HG03045 (cell line): ENCODE measurements around the gene PRKCA.
"Not testable (repeated sequence)": the region's sequence is repeated elsewhere in the genome, so short reads cannot be mapped to it uniquely, and the experiment has no call there.

Source experiments
- ATAC-seq: cut with Tn5 transposase; IDR thresholded peaks from one replicate; pipeline ENCODE4 v1.9.1; 2021; ENCODE audit warnings: mild to moderate bottlenecking, moderate library complexity; ENCODE audit not compliant: unreplicated experiment

Gene PRKCA

DNA sequence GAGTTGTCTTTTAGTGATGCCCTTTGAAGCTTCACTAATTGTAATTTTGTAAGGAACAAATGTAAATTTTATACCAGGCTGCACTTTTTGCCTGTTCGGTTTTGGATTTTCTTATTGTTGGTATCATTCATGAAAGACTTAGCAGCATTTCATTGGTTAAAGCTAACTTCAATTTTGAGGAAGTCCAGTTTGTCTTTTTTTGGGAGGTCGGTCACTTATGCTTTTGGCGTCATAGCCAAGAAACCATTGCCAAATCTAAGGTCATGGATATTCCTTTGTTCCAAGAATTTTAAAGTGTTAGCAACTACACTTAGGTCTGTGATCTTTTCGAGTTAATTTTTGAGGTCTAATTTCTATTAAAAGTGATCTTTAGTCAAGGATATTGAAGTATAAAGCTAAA is 77.1 kb downstream of the PRKCA start:
- no peak for ATAC-seq

DNA sequence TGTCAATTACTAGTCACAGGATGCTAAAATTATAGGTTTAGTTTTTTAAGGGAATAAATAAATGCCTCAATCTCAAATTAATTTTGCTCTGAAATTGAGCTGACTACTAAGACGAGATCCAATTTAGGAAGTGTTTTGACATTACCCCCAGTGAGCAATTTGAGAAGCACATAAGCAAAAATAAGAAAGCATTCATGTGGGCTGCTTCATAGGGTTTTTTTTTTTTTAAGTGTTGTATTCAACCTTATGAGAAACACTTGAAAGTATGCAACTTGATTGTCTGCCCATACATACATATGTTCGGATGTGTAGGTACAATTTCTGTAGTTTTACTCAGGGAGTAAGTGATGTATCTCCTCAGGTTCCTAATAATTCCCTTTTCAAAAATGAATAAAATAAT is 77.6 kb downstream of the PRKCA start:
- ATAC-seq: no peak

DNA sequence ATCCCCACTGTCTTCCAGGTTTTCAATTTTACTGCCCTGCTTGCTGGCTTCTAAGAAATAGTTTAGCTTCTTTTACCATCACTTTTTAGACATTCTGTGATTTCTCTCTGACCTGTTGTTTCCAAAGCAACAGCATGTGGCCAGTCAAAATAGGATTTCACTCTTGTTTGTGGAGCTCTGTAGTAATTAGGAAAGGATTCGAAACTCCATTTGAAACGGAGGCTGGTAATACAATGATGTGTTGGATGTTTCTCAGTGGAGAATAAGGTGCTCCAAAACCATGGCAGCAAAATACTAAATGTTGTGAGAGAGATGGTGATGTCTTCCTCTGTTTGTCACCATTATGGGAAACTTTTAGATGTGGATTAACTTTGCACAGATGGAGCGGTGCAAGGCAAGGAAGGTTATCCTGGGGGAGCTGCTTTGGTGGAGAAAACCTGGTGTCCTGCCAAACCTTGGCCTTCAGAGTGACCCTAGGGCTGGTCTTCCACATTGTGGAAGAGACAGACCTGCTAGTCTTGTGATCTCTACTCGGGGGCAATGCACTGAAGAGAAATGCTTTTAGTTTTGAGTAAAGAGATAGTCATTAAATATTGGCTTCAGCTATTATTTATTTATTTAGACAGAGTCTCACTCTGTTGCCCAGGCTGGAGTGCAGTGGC is 79.4 kb downstream of the PRKCA start:
- ATAC-seq: no peak

DNA sequence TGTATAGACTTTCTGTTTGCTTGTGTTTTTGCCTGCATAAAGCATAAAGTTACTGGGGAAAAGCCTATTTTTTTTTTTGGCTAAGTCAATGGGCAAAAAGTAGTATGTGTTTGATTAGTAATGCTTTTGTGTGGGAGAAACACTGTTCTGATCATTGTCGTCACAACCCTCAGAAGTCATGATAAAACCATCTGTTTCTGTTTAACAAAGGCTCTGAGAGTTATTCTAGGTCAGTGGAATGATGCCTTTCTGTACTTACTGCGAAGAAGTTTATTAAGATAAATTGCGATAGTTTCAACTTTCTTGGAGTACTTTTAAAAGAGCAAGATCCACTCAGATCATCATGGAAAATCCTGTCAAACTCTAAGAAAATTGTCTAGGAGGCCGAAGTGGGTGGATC is 80.9 kb downstream of the PRKCA start:
- no peak for ATAC-seq

DNA sequence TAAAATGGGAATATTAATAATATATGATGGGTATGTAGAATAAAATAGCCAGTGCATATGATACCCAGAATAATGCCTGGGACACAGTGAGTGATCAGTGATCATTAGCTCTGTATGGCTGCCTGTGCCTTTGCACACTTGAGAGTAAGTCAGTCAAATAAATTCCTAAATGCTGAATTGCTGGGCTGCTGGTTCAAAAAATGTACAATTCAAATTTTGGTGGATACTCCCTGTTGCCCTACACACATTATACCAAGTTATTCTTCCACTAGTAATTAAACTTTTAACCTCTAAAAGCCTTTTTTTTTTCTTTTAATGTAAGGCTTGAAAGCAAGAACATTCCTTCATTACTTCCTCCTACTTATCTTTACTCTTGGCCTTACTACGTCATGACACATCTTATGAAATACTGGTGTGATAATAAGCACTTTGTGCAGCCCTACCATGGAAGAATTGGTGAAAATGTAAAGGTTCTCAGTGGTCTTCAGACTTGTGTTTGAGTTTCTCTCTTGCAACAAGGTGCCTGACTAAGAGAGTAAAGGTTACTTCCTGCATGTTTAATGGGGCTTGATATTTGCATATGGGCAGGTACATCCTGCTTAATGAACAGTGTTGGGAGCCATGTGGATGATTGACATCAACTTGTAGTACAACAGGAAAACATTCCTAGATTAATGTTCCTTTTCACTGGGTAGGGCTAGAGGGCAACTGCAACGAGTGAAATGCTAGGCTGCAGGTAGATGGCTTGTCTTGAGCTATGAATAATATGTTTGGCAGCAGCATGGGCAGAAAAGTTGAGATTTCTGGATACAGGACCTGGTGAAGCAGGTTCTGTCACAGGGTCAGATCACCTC is 84.3 kb downstream of the PRKCA start:
- ATAC-seq: no peak

DNA sequence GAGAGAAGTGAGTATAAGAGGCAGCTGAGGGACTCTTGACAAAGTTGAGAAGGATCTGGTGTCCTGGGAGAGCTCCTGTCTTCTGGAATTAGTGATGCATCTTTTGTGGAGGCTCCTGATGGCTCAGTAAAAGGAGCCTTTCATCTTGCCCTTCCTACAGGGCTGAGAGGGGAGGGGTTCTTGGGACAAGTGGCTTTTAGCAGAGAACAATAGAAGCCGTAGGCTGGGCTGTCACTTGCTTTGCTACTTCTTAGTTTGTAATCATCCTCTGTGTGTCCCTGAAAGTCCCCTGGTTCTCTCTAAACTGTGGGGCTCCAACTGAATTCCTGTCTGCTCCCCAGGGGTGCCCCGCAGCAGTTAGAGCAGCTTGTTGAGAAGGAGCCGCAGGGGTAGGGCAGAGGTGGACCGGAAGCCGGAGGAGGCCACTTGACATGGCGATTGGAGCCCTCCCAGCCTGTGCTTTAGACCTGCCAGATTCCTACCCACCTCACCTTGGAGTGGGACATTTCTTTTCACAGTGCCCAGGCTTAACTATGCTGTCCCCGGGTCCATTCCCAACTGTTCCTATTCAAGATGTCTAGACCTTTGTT is 85.1 kb downstream of the PRKCA start:
- ATAC-seq: no peak

DNA sequence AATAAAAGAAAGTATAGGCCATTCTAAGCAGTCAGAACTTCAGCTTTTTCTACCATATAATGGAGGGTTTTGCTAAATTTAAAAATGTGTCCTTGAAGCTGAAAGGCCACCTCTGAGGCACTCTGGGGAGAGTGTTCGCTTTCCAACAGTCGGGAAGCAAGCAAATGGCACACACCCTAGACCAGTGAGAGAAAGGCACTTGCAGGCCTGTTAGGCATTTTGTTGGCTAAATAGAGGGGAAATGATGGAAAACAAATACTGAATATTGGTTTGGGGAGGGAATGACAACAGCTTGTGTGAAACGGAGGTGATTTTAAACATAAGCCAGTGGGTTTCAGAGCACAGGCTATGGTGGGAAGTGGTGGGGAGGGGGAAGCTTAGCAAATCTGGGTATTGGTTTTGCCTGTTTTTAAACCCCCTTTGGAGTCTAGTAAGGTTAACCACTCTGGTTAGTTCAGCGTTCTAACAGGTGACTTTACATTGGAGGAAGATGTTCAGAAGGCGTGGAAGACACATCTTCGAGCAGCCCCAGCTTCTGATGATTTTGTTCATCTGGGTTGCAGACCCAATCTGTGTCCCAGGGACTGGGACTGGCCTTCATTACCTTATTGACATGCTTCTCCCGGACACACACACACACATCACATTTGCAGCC is 90.5 kb downstream of the PRKCA start:
- ATAC-seq: no peak

DNA sequence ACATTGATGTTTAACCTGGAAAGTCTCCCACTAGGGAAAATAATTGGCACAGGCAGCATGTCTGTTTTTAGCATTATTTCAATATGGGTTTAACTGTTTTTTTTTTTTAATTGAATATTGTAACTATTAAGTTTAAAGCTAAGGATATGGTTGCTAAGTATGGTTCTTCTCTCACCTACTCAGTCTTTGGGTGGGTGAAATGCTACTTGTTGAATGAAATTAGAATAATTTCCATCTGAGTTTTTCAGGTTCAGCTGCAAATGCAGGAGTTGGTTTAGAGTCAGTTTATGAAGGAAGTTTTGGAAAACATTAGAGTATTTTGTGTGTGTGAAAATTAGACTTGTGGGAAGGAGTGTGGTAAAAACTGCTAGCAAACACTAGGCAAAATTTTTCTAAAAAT is 93.5 kb downstream of the PRKCA start:
- no peak for ATAC-seq

DNA sequence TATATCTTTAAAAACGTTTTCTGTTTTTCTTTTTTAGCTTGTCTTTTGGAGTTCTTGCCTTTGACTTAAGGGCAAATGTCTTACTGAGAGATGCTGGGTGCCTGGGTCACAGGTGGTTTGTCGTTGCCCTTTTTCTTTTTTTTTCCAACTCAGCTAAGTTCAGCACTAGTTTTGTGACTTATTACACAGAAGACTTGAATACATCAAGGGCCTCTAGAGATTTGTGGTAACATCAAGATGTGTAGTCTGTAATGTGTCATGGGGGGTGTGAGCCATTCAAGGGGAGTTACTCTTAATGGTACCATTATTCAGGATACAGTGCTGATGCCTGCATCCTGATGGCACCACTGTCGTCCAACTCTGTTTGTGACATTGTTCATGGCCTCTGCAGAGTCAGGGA is 95.1 kb downstream of the PRKCA start:
- no peak for ATAC-seq

DNA sequence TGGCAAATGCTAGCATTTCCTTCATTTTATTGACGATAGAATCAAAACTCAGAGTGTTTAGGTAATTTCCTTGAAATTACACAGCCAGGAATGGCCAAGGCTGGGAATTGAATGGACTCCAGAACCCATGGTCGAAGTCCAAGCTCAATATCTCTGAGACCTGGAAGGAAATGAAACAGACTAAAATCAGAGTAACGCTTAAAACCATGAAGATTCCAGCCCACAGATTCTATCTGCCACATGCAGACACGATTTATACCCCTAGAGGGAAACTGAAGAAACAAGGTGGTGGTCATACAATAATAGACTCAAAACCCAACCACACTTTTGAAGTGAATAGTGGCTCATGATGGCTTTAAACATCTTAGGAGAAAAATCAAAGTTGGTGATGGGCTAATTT is 95.6 kb downstream of the PRKCA start:
- no peak for ATAC-seq

DNA sequence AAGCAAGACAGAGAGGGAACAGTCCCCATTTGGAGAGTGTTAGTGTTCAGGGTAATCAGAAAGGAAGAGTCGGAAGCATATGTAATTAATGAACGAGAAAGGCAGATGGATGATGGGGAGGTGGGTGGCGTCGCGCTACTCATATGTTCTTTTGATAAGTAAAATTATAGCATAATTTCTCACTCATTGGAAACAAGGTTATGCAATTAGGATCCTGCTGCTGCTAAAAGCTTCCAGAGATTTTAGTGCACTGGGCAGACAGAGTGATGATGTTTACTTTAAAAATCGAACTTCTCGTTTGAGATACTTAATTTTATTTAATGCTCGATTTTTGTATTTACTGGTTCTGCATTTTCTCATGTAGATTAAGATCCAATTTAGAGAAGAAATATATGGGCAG is 96.2 kb downstream of the PRKCA start:
- ATAC-seq: no peak

DNA sequence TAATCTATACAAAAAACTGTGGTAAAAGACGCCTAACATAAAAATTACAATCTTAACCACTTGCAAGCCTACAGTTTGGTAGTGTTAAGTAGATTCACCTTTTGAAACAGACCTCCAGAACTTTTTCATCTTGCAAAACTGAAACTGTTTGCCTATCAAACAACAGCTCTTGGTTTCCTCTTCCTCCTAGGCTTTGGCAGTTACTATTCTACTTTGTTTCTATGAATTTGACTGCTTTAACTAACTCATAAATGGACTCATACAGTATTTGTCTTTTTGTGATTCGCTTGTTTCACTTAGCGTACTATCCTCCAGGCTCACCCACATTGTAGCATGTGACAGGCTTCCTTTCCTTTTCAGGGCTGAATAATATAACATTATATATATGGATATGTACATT is 97.0 kb downstream of the PRKCA start:
- no peak for ATAC-seq

DNA sequence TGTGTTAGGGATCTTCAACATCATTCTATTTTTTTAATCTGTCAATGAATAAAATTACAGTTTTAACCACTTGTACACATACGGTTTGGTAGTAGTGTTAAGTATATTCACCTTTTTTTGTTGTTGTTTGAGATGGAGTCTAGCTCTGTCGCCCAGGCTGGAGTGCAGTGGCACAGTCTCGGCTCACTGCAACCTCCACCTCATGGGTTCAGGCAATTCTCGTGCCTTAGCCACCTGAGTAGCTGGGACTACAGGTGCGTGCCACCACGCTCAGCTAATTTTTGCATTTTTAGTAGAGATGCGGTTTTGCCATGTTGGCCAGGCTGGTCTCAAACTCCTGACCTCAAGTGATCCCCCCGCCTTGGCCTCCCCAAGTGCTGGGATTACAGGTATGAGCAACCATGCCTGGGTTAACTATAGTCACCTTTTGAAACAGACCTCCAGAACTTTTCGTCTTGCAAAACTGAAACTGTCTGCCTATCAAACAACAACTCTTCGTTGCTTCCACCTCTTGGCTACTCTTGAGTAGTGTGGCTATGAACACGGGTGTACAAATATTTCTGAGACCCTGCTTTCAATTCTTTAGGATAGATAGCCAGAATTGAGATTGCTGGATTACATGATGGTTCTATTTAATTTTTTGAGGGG is 97.8 kb downstream of the PRKCA start:
- ATAC-seq: not testable (repeated sequence)

DNA sequence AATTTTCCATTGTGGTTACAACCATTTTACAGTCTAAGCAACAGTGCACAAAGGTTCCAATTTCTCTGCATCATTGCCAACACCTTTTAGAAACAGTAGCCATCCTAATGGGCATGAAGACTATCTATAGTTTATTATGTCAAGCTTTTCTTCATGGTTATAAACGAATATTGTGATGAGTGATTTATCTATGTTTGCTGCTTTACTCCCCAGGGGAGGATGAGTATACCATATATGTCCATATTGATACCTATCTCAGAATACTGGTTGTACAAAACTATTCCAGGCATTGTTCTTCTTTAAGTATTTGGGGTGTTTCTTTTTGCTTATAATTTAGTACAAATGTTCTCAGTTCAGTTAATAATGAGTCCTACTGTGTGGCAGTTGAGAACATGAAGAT is 98.3 kb downstream of the PRKCA start:
- no peak for ATAC-seq

DNA sequence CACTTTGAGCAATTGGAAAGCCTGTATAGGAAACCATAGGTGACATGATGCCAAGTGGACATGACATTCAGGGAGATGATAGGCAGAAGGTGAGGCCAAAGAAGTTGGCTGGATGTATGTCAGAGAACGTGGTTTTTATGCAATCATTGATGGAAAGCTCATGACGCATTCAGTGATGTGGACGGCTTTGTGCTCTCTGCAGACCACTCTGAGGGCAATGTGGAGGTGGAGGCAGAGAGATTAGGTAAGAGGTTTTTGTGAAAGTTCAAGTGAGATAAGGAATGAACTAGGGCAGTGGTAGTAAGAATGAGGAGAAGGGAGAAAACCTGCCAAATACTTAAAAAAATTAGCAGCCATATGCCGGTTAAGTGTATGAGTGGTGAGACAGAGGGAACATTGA is 99.0 kb downstream of the PRKCA start:
- ATAC-seq: no peak

DNA sequence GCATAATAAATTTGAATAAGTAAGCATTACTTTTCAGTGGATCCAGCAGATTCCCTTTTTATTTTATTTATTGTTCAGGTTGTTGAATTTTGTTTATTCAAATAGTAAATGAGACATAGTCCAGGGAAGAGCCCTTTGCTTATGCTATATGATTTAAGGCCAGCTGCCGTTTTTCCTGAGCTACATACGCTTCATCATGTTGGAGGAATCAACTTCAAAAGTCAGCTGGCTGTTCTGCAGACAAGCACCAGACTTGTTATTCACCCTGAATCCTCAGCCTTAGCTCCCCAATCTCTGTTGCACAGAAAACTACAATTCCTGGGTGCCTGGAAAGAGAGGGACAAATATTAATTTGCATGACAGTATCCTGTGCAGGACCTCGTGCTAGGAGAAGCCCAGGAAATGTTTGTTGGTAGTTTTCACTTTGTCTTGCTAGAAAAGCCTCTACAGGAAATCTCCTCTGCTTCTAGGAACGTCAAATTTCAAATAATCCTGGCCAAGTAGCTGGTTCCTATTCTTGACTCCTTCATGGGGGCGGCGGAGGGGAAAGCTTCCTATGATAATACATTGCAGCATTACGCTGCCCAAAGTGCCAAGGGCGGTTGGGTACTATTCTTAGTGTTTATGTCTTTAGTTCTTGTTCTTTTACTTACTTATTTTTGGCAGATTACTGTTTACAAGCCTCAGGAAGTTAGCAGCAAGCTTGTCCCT is 101.6 kb downstream of the PRKCA start:
- ATAC-seq: no peak

DNA sequence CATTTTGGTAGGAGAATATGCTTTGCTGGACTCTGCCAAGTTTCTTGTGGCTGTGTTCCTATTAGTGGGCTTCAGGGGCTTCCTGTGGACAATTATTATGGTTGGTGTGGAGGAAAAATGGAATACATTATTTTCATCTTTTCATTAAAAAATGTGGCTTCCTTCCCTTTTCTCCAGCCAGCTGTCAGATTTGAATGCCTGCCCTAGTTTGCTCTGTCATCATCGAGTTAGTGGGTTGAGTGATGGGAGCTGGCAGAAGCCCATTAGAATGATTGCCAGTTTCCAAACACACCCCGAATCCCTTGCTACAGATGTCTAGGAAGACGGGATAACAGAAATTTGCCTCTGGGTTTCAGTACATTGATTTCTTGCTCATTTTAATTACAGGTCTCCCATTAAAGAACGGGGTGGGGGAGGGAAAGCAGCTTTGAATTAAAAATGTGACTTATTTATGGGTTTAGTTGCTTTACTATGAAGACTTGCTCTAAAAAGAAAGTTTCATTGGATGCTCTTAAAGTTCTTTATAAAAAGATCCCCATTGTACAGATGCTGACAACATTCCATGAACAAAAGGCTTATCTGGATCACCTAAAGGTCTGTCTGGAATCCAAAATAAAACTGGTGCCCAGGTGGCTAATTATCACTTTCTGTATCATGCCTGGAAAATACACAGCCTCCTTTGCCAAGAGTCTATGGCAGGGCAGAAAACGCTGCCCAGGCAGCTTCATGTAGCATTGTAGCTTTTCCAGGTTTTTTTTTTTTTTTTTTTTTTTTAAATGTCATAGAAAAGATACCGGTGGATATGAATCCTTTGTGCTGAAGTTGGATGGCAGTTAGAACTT is 103.6 kb downstream of the PRKCA start:
- ATAC-seq: no peak

DNA sequence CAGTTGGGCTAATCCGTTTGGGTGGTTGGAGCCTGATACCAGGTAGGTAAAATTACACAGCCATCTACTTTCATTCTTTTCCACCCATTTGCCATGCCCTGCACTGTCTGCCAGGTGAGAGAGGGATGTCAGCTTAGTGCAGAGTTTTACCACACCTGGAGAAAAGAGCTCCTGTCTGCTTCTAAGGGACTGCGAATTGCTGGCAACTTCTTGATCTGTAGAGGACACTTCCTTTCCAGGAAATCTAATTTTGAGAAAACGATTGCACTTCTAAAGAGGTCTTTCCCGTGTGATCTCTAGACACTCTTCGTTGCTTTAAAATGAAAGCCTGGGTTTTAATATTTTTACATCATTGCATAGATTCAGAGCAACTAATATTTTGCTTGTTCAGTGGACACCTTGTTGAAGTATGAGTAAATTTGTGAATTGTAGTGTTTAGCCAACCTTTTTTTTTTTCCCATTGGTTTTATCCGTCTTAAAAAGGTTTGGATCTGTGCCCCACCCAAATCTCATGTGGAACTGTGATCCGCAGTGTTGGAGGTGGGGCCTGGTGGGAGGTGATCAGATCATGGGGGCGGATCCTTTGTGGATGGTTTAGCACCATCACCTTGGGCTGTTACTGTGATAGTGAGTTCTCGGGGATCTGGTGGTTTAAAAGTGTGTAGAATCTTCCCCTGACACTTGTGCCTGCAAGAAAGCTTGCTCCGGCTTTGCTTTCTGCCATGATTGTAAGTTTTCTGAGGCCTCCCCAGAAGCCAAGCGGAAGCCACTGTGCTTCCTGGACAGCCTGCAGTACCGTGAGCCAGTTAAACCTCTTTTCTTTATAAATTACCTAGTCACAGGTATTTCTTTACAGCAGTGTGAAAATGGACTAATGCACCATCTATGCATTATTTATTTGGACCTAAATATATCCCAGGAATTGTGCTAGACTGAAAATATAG is 104.6 kb downstream of the PRKCA start:
- ATAC-seq: no peak

DNA sequence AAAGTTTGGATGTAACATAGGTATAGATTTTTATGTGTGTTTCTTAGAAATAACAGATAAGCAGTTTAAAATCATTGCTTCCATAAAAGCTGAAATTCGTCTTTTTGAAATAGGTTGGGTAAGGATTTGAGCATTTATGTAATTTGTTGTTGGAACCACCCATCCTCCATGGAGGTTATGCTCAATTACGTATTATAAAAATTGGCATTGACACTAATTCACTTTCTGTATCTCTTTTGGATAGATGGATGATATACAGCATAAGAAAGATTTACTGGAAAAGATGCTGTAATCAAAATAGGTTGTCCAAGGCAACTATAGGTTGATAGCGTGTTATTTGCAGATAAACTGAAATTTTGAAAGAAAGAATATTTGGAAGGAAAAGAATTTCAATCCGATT is 105.5 kb downstream of the PRKCA start:
- no peak for ATAC-seq
